Osteocyte (in vitro differentiated cells): ENCODE data around the gene INTU. TPM values are rescaled to one million over a fixed set of nuclear protein-coding genes. Genes with fewer than 3 reads are reported as not detected.
A peak's percentile ranks its signal among the peaks of the same experiment; 100 is the strongest.

Source experiments
- DNase-seq: peaks from one replicate; pipeline ENCODE4 v3.0.0; 2021; ENCODE audit warnings: mixed read lengths; ENCODE audit not compliant: unreplicated experiment; ENCODE audit errors: extremely low spot score
- H3K27ac Mint-ChIP-seq: one replicate; pipeline ENCODE4 v1.8.0; 2021; ENCODE audit warnings: mild to moderate bottlenecking, mixed read lengths; ENCODE audit not compliant: unreplicated experiment
- H3K27me3 Mint-ChIP-seq: one replicate; pipeline ENCODE4 v1.8.0; 2021; ENCODE audit warnings: mixed read lengths; ENCODE audit not compliant: unreplicated experiment
- H3K36me3 Mint-ChIP-seq: one replicate; pipeline ENCODE4 v1.8.0; 2021; ENCODE audit warnings: mixed read lengths; ENCODE audit not compliant: unreplicated experiment
- H3K4me1 Mint-ChIP-seq: one replicate; pipeline ENCODE4 v1.8.0; 2021; ENCODE audit warnings: mixed read lengths; ENCODE audit not compliant: unreplicated experiment
- H3K4me3 Mint-ChIP-seq: one replicate; pipeline ENCODE4 v1.8.0; 2021; ENCODE audit warnings: mild to moderate bottlenecking, moderate library complexity, mixed read lengths; ENCODE audit not compliant: unreplicated experiment
- H3K9me3 Mint-ChIP-seq: one replicate; pipeline ENCODE4 v1.8.0; 2021; ENCODE audit warnings: mixed read lengths; ENCODE audit not compliant: unreplicated experiment
- total RNA-seq: library from RNA; stranded (reverse); gene quantifications from 2 replicates; pipeline ENCODE4 v1.2.1, GENCODE V29; 2021
- TF ChIP-seq, protein P1 (sequence below): fragments of 200-600 bp; sonication (generic); IDR thresholded peaks from 2 replicates; pipeline ENCODE4 v1.5.0; 2021; ENCODE audit warnings: antibody characterized with exemption, mild to moderate bottlenecking, moderate library complexity

INTU gene
- total RNA-seq, 1 donor from 2014 or later, result 6.0 TPM

DNA sequence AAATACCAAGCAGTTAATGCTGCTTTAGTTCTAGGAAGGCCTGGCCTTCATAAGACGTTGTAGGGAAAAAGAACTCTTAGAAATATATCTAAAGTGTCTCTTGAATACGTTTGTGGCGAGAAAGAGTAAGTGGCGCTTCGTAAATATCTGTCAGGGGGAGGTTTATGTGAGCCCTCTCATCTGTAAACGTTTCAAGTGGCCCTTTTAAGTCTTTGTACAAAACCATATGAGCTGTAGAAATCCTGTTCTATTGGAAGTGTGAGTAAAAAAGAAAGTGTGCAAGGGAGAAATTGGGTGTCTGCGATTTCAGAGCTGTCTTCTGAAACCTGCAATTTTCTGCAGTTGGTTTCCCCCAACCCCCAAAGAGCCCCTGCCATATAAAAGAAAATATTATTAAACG, 8.6 kb upstream of the INTU start:
- Mint-ChIP-seq H3K4me3 (peak overlapping the region; percentile 74), H3K9me3 (no peaks in the 10 kb centered on the region), H3K27ac (no peak overlapping the region), H3K36me3 (no peaks in the 10 kb centered on the region), H3K4me1 (peaks cover 10% of the 10 kb centered on the region), H3K27me3 (peaks cover 70% of the 10 kb centered on the region)
- no peak for DNase-seq
- TF ChIP-seq, protein P1, sequence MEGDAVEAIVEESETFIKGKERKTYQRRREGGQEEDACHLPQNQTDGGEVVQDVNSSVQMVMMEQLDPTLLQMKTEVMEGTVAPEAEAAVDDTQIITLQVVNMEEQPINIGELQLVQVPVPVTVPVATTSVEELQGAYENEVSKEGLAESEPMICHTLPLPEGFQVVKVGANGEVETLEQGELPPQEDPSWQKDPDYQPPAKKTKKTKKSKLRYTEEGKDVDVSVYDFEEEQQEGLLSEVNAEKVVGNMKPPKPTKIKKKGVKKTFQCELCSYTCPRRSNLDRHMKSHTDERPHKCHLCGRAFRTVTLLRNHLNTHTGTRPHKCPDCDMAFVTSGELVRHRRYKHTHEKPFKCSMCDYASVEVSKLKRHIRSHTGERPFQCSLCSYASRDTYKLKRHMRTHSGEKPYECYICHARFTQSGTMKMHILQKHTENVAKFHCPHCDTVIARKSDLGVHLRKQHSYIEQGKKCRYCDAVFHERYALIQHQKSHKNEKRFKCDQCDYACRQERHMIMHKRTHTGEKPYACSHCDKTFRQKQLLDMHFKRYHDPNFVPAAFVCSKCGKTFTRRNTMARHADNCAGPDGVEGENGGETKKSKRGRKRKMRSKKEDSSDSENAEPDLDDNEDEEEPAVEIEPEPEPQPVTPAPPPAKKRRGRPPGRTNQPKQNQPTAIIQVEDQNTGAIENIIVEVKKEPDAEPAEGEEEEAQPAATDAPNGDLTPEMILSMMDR, result no peak

DNA sequence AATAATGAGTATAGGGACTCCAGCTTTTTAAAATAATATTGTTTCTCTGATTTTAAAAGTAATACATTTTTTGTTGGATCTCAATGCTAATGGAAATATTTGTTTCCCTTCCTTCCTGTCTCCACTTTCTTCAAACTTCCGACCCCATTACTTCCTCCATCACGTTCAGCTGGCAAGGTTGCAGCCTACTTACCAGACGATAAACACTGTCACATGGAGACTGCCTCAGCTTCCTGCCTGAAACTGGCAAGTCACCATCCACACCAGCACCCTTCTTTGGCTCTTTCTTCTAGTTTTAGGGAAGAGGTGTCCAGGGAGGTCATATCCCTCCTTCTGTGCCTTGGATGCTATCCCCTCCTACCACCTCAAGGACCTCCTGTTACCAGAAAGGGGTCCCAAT, 3.4 kb upstream of the INTU start:
- H3K9me3 Mint-ChIP-seq, result no peaks in the 10 kb centered on the region
- H3K27me3 Mint-ChIP-seq, result peaks cover 42% of the 10 kb centered on the region
- H3K4me3 Mint-ChIP-seq, result no peak overlapping the region
- H3K4me1 Mint-ChIP-seq, result peaks cover 8% of the 10 kb centered on the region
- DNase-seq, result no peak
- TF ChIP-seq, protein P1, result no peak
- no peaks in the 10 kb centered on the region for H3K36me3 Mint-ChIP-seq
- no peak overlapping the region for H3K27ac Mint-ChIP-seq

DNA sequence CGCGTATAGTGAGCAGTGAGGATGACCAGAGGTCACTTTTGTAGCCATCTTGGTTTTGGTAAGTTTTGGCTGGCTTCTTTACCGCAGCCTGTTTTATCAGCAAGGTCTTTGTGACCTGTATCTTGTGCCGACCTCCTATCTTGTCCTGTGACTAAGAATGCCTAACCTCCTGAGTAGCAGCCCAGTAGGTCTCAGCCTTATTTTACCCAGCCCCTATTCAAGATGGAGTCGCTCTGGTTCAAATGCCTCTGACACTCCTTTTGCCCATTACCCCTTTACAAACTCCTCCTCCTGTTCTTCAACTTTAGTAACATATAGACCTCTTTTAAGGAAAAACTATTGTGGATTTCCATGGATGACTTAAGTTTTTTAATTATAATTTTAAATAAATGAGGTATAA, 2.6 kb upstream of the INTU start:
- TF ChIP-seq, protein P1, result no peak
- H3K4me3 Mint-ChIP-seq, result no peak overlapping the region
- H3K27me3 Mint-ChIP-seq, result peaks cover 34% of the 10 kb centered on the region
- no peak for DNase-seq
- peaks cover 8% of the 10 kb centered on the region for H3K4me1 Mint-ChIP-seq
- no peaks in the 10 kb centered on the region for H3K9me3 Mint-ChIP-seq
- no peaks in the 10 kb centered on the region for H3K36me3 Mint-ChIP-seq
- no peak overlapping the region for H3K27ac Mint-ChIP-seq

DNA sequence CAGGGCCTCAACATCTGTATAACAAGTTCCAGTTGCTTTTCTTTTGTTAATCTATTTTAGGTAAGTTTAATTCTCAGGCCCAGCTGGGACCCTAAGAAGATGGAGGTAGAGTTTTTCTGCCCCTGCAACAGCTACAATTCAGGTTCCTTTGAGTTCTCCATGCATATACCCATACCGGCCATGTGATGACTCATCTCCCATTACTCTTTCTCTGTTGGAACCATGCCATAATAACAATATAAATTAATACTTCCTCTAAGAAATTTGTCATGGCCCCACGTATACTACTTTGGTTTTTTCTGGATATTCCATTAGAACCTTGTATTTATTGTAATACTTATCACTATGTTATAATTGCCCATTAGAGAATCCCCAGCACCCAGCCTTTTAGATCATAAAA, 1.3 kb upstream of the INTU start:
- H3K27me3 Mint-ChIP-seq, result peaks cover 23% of the 10 kb centered on the region

DNA sequence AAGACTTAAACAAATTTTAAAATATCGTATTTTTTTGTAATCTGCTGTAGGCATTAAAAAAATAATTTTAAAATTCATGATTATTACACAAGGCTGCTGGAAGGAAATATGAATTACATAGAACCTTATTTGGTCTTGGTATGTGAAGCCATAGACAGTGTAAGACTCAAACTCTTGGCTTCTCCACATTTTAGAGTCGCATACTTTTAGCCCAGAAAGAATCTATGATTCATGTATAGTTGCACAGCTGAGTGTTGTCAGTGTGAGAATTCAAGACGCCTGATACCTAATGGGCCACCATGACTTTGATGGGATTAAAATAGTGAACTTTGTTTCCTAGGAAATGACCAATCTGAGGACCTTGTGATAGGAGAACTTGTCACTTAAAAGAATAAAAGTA, 1.4 kb downstream of the INTU start:
- no peaks in the 10 kb centered on the region for H3K36me3 Mint-ChIP-seq
- no peak overlapping the region for H3K4me3 Mint-ChIP-seq
- H3K9me3 Mint-ChIP-seq, result no peaks in the 10 kb centered on the region
- H3K27me3 Mint-ChIP-seq, result peaks cover 4% of the 10 kb centered on the region
- DNase-seq, result no peak
- peaks cover 8% of the 10 kb centered on the region for H3K4me1 Mint-ChIP-seq
- H3K27ac Mint-ChIP-seq, result no peak overlapping the region
- TF ChIP-seq, protein P1, result no peak

More for the DNA sequence above, 1.3 kb upstream of the INTU start:
- no peak for DNase-seq
- TF ChIP-seq, protein P1, result no peak
- no peak overlapping the region for H3K4me3 Mint-ChIP-seq
- H3K4me1 Mint-ChIP-seq, result peaks cover 8% of the 10 kb centered on the region
- H3K9me3 Mint-ChIP-seq, result no peaks in the 10 kb centered on the region
- no peak overlapping the region for H3K27ac Mint-ChIP-seq
- H3K36me3 Mint-ChIP-seq, result no peaks in the 10 kb centered on the region
